DND-41 (cell line): ENCODE measurements around the gene POMT2.

Source experiments
- ATAC-seq: fragments of 200-7000 bp; cut with Tn5 transposase; 3 replicates; pipeline ENCODE4 v1.9.1; 2021; ENCODE audit warnings: low read depth; ENCODE audit not compliant: insufficient read depth
- DNase-seq: peaks from one replicate; pipeline ENCODE4 v3.0.0-alpha.2; 2020
- H2AFZ ChIP-seq: 2 replicates; pipeline ENCODE4 v1.6.0; 2012; ENCODE audit warnings: low read depth, low read length
- H3K27ac ChIP-seq: 2 replicates; pipeline ENCODE4 v1.5.1; 2012; ENCODE audit warnings: low read length, inconsistent platforms
- H3K27me3 ChIP-seq: fragments of 200-600 bp; sonication (generic); 2 replicates; pipeline ENCODE4 v1.6.0; 2012; ENCODE audit warnings: low read length, mild to moderate bottlenecking, inconsistent platforms; ENCODE audit not compliant: insufficient read depth, poor library complexity
- H3K36me3 ChIP-seq: 2 replicates; pipeline ENCODE4 v1.5.1; 2012; ENCODE audit warnings: low read length, inconsistent platforms; ENCODE audit not compliant: insufficient read depth
- H3K4me1 ChIP-seq: 2 replicates; pipeline ENCODE4 v1.5.1; 2012; ENCODE audit warnings: mild to moderate bottlenecking, low read length; ENCODE audit not compliant: insufficient read depth
- H3K4me2 ChIP-seq: 2 replicates; pipeline ENCODE4 v1.6.0; 2012; ENCODE audit warnings: mild to moderate bottlenecking, moderate library complexity, low read length, inconsistent platforms; ENCODE audit not compliant: insufficient read depth
- H3K4me3 ChIP-seq, 2 experiments: fragments of 200-600 bp in 1 of 2; shearing (Covaris generic) in 1 of 2; 2 replicates each; pipeline ENCODE4 v1.5.1; 2012 to 2016; ENCODE audit warnings: inconsistent platforms in 2 of 2, low read length in 2 of 2, mild to moderate bottlenecking in 2 of 2, low read depth in 1 of 2, moderate library complexity in 1 of 2
- H3K79me2 ChIP-seq: 2 replicates; pipeline ENCODE4 v1.6.0; 2012; ENCODE audit warnings: low read length, inconsistent platforms; ENCODE audit not compliant: insufficient read depth
- H3K9ac ChIP-seq: 2 replicates; pipeline ENCODE4 v1.6.0; 2012; ENCODE audit warnings: low read depth, mild to moderate bottlenecking, inconsistent platforms, low read length, moderate library complexity
- H3K9me3 ChIP-seq: 2 replicates; pipeline ENCODE4 v1.5.1; 2012; ENCODE audit warnings: low read length, moderate library complexity, mild to moderate bottlenecking, inconsistent platforms; ENCODE audit not compliant: insufficient read depth, severe bottlenecking
- H4K20me1 ChIP-seq: 2 replicates; pipeline ENCODE4 v1.6.0; 2012; ENCODE audit warnings: low read length; ENCODE audit not compliant: insufficient read depth
- EZH2 ChIP-seq: IDR thresholded peaks from 3 replicates; pipeline ENCODE4 v1.6.1; 2012; ENCODE audit warnings: borderline replicate concordance, low read depth, mild to moderate bottlenecking, moderate library complexity, low read length, inconsistent platforms; ENCODE audit not compliant: severe bottlenecking
- TF ChIP-seq, protein P1 (sequence below): IDR thresholded peaks from 2 replicates; pipeline ENCODE4 v1.5.1; 2012; ENCODE audit warnings: borderline replicate concordance, low read length, moderate library complexity, mild to moderate bottlenecking; ENCODE audit not compliant: poor library complexity, severe bottlenecking; ENCODE audit errors: extremely low read depth

Gene POMT2

DNA sequence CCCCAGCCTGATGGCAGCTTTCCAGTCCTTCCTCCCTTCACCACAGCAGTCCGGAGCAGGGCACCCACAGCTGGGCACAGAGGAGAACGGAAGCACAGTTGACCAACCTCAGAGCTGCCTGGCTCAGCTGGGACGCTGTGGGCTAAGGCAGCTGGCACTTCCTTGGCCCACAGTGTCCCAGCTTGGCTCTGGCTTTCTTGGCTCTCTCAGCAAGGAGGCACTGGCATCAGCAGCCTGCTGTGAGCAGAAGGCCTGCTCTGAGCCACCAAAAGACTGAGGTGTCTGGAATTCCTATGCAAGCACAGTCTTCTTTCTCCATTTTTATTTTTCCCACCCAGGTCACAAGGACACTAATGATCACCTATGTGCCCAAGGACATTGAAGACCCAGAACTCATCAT lies 82.3 kb downstream of the POMT2 start:
- no peaks in the 10 kb centered on the region; the same call in 1 of the 2 replicates for H4K20me1 ChIP-seq
- no peak overlapping the region for H3K9ac ChIP-seq
- H3K4me2 ChIP-seq: no peak overlapping the region
- no peaks in the 10 kb centered on the region for H3K9me3 ChIP-seq
- DNase-seq (no peak), ATAC-seq (no peak)
- H3K4me1 ChIP-seq: no peaks in the 10 kb centered on the region
- no peak for TF ChIP-seq EZH2
- TF ChIP-seq, protein P1, sequence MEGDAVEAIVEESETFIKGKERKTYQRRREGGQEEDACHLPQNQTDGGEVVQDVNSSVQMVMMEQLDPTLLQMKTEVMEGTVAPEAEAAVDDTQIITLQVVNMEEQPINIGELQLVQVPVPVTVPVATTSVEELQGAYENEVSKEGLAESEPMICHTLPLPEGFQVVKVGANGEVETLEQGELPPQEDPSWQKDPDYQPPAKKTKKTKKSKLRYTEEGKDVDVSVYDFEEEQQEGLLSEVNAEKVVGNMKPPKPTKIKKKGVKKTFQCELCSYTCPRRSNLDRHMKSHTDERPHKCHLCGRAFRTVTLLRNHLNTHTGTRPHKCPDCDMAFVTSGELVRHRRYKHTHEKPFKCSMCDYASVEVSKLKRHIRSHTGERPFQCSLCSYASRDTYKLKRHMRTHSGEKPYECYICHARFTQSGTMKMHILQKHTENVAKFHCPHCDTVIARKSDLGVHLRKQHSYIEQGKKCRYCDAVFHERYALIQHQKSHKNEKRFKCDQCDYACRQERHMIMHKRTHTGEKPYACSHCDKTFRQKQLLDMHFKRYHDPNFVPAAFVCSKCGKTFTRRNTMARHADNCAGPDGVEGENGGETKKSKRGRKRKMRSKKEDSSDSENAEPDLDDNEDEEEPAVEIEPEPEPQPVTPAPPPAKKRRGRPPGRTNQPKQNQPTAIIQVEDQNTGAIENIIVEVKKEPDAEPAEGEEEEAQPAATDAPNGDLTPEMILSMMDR: no peak
- H3K79me2 ChIP-seq: no peaks in the 10 kb centered on the region
- H3K36me3 ChIP-seq: no peaks in the 10 kb centered on the region
- no peak overlapping the region for H3K4me3 ChIP-seq
- H2AFZ ChIP-seq: no peak overlapping the region
- no peak overlapping the region for H3K27ac ChIP-seq
- no peaks in the 10 kb centered on the region for H3K27me3 ChIP-seq

- Histone ChIP-seq H3K4me3 (no peak overlapping the region), H4K20me1 (no peaks in the 10 kb centered on the region; the same call in 1 of the 2 replicates), H3K9ac (no peak overlapping the region), H3K79me2 (no peaks in the 10 kb centered on the region), H3K9me3 (no peaks in the 10 kb centered on the region), H3K27me3 (no peaks in the 10 kb centered on the region), H3K4me2 (no peak overlapping the region), H3K4me1 (no peaks in the 10 kb centered on the region), H3K36me3 (no peaks in the 10 kb centered on the region), H2AFZ (no peak overlapping the region), H3K27ac (no peak overlapping the region)
- TF ChIP-seq, protein P1: no peak
- no peak for TF ChIP-seq EZH2
- ATAC-seq: no peak
- DNase-seq: no peak
These were observed 83.9 kb downstream of the POMT2 start for GRCh38 chr14:77236814-77237213.

- no peak for TF ChIP-seq EZH2
- TF ChIP-seq, protein P1: no peak
- Histone ChIP-seq H3K4me3 (no peak overlapping the region), H3K36me3 (no peaks in the 10 kb centered on the region), H2AFZ (no peak overlapping the region), H3K9me3 (no peaks in the 10 kb centered on the region), H3K4me2 (no peak overlapping the region), H3K4me1 (no peaks in the 10 kb centered on the region), H3K27ac (no peak overlapping the region), H3K79me2 (no peaks in the 10 kb centered on the region), H3K27me3 (peaks cover 4% of the 10 kb centered on the region), H4K20me1 (peaks cover 5% of the 10 kb centered on the region; the same call in 1 of the 2 replicates), H3K9ac (no peak overlapping the region)
- no peak for ATAC-seq
- no peak for DNase-seq
These were observed 89.0 kb downstream of the POMT2 start for GRCh38 chr14:77231721-77232120.

GRCh38 chr14:77230914-77231313 lies 89.8 kb downstream of the POMT2 start:
- Histone ChIP-seq H3K27ac (no peak overlapping the region), H3K9me3 (no peaks in the 10 kb centered on the region), H4K20me1 (peaks cover 5% of the 10 kb centered on the region; the same call in 1 of the 2 replicates), H3K36me3 (no peaks in the 10 kb centered on the region), H2AFZ (no peak overlapping the region), H3K4me1 (no peaks in the 10 kb centered on the region), H3K4me2 (no peak overlapping the region), H3K79me2 (no peaks in the 10 kb centered on the region), H3K4me3 (no peak overlapping the region), H3K9ac (no peak overlapping the region), H3K27me3 (peaks cover 4% of the 10 kb centered on the region)
- TF ChIP-seq, protein P1: no peak
- no peak for TF ChIP-seq EZH2
- DNase-seq: no peak
- no peak for ATAC-seq
